Amniotic epithelial cell (primary cell): ENCODE data around the gene VPS18.
A peak's percentile ranks its signal among the peaks of the same experiment; 100 is the strongest.

ENCODE experiments used
- DNase-seq: peaks from one replicate; pipeline ENCODE4 v3.0.0-alpha.2; 2010; ENCODE audit warnings: low read depth

The VPS18 gene

GRCh38 chr15:40937762-40938535 lies 43.7 kb downstream of the VPS18 start:
- peak; percentile 47 for DNase-seq

- DNase-seq, result no peak
Observed at GRCh38 chr15:40938536-40938870, 44.3 kb downstream of the VPS18 start.

- no peak for DNase-seq
Observed at GRCh38 chr15:40940296-40940801, 46.1 kb downstream of the VPS18 start.

- DNase-seq, result no peak
Observed at GRCh38 chr15:40941068-40941527, 46.8 kb downstream of the VPS18 start.

DNA sequence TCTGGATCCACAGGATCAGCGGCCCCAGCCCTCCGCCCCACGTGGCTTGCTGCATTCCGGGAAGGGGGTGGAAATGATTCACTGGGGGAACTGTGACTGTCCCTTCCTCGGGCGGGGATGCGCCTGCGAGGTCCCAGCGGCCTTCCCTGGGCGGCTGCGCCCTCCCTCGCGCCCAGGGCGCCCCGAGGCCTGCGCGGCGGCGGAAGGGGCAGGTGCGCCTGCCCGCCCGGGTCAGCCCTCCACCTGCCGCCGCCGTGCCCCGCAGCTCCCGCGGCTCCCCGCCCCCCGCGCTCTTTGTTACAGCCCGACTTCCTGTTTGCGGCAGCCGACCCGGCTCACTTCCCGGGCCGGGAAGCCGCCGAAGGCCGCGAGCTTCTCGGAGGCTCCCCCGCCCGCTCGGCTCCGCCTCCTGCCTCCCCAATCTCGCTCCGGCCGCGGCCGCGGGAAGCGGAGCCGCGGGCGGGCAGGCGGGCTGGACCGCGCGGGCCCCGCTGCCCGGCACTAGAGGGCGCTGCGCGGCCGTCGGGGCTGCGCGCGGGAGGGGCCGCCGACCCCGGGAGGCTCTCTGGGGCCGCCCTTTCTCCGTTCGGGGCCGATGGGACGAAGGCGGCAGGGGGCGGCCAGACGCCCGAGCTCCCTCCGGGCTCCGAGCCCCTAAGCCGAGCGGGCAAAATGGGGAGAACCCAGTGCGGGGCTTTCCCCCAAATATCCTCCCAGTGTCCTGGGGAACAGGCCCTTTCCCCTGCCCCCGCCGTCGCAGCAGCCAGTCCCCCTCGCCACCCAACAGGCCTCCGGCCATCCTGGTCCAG lies 47.5 kb downstream of the VPS18 start:
- DNase-seq, result peak; percentile 68

DNA sequence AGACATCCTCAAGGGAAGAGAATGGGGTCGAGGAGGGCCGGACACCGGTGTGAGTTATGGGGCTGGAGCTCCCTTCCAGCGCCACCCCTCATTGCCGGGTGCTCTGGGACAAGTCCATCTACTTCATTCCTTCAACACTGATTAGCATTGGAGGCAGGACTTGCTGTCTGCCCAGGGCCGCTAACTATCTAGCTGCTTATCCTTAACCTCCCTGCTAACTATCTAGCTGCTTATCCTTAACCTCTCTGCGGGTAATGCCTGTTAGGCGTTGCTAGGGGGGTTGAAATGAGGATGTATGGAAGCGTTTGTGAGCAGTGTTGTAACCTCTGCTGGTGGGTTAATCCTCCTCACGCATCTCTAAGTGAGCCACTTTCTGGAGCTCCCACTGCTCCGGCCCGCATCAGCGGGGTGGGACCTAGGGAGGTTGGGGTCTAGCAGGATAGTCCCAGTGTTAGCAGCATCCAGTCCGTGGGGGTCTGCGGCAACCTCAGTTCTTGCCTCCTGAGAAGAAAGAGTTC lies 48.1 kb downstream of the VPS18 start:
- DNase-seq, result no peak

GRCh38 chr15:40942878-40943277 lies 48.6 kb downstream of the VPS18 start:
- DNase-seq, result no peak

DNA sequence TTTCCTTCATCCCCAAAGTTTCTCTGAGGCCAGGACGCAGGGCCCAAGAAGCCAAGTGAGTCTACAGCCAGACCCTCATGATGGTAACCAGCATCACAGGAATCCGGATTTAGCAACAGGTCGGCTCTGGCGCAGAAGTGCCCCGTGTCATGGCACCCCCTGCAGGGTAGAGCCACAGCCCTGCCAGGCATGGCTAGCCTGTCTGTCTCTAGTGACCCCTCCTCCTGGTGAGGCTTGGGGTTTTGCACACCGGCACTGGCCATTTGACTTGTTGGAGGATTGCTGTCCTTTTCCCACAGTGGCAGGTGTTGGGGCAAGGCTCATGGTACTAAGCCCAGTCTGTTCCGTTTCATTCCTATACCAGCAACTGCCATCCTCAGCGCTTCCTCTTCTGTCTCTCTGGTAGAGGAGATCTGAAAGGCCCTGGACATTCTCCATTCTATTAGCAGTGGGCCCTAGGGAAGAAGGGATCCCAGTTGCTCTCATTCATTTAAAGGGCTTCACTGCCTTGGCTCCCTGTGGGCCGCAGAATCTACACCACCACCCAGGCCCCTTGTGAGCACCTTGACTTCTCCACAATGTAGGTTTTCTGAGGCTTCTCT lies 49.6 kb downstream of the VPS18 start:
- no peak for DNase-seq

GRCh38 chr15:40944510-40945296 lies 50.5 kb downstream of the VPS18 start:
- no peak for DNase-seq

DNA sequence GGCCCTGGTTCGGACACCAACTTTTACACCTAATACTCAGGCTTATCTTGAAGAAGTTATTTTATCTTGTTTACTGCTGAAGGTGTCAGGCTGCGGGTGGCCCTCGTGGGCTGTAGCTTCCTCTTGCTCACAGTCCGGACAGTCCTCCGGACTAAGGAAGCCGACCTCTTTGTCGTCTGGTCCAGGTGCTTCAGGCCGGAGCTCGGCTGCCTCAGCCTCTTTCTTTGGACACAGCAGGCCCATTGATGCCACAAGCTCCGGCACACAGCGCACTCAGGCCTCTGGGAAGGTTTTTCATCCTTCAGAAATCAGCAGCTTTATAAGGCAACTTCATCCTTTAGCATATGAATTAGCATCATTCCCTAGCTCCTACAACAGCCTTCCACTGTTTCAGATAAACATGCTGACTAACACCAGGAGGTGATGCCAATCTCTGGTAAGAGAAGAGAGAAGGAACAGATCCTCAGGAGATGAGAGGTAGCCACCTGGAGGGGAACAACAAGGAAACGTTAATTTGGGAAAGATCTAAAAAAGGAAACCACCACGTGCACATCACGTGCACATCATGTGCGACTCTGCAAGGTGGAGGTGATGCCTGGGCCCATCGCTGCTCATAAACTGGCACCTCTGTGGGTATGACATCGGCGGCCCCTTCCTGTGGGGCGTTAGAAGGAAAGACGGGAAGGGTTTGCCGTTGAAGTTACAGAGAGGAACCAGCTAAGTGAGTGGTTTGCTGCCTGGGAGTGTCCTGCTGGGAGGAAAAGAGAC lies 54.6 kb downstream of the VPS18 start:
- no peak for DNase-seq

DNA sequence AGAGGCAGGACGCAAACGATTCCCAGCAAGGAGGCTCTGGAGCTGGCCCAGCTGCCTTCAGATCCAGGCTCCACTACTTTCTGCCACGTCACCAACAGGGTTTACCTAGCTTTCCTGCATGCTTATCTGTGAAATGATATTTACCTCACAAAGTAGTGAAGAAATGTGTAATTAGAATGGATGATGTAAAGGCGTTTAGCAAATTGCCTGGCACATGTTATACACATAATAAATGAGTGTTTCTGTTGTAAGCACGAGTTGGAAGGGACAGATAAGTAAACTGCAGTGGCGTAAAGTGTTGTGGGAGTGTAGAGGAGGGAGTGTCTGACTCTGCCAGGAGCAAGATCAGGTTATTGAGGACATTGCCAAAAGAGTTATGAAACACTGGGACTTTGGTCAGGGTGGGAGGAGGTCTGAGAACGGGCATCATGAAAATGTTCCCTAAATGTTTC lies 55.5 kb downstream of the VPS18 start:
- peak; percentile 86 for DNase-seq

GRCh38 chr15:40951764-40952163 lies 57.5 kb downstream of the VPS18 start:
- DNase-seq, result no peak

- no peak for DNase-seq
Observed at GRCh38 chr15:40952301-40952900, 58.2 kb downstream of the VPS18 start.

DNA sequence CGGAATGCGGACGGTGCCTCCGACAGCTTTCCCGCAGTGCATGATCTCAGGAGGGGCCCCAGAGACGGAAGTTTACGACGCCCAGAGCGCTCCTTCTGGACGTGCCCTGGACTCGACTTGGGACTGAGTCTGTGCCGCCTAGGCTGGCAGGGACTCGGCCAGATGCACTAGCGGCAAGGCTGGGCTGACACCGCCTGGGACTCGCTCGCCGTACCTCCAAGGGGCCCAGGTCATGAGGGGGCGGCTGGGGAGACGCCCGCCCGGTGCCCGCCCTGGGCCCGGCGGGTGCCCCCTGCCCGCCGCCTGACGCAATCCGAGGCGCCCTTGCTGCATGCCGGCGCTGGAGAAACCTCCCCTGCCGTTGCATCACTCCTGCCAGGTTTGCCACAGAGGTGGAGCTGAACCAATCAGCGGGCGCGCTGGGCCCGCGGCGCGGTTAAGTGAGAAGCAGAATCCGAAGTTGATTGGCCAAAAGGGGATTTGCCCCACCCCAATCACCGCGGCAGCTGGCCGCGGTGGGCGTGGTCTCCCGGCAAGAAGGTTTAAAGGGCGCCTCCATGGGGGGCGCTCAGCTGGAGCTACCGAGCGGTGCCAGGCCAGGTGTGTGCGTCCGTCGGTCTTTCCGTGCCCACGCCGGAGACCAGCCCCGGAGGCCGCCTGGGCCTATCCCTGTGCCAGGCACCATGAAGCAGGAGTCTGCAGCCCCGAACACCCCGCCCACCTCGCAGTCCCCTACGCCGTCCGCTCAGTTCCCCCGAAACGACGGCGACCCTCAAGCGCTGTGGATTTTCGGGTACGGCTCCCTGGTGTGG lies 58.9 kb downstream of the VPS18 start, which contains the start of gene CHAC1:
Gene CHAC1, plus strand, starts transcription at position 571 of the 812 bp plus-strand sequence. Its CDS starts 113 bp downstream, at position 684.
- peak; percentile 94 for DNase-seq
